HEK293 (cell line): Measurements from ENCODE around the gene SCIN.

Source experiments
- GLI2 ChIP-seq: fragments of 450-650 bp; formaldehyde crosslinking; IDR thresholded peaks from 2 replicates; pipeline ENCODE4; 2017; ENCODE audit warnings: missing biosample characterization, missing genetic modification characterization, low read depth, borderline replicate concordance
- GLI4 ChIP-seq: fragments of 450-650 bp; formaldehyde crosslinking; IDR thresholded peaks from 2 replicates; pipeline ENCODE4 v1.5.1; 2016; ENCODE audit warnings: missing biosample characterization, missing genetic modification characterization
- HOXD13 ChIP-seq: sonication (generic); formaldehyde crosslinking; IDR thresholded peaks from 2 replicates; pipeline ENCODE4 v1.8.0; 2022; ENCODE audit warnings: missing genetic modification reagents, borderline replicate concordance
- KLF9 ChIP-seq: fragments of 450-650 bp; formaldehyde crosslinking; IDR thresholded peaks from 2 replicates; pipeline ENCODE4 v1.5.1; 2016; ENCODE audit warnings: missing biosample characterization, missing genetic modification characterization, low read depth
- REPIN1 ChIP-seq: fragments of 450-650 bp; formaldehyde crosslinking; IDR thresholded peaks from 2 replicates; pipeline ENCODE4 v1.5.1; 2017; ENCODE audit warnings: missing biosample characterization, missing genetic modification characterization, low read depth
- SP2 ChIP-seq: fragments of 450-650 bp; formaldehyde crosslinking; IDR thresholded peaks from 2 replicates; pipeline ENCODE4 v1.5.1; 2016; ENCODE audit warnings: missing biosample characterization, missing genetic modification characterization
- WT1 ChIP-seq: fragments of 450-650 bp; formaldehyde crosslinking; IDR thresholded peaks from 2 replicates; pipeline ENCODE4 v1.5.1; 2016; ENCODE audit warnings: missing biosample characterization, missing genetic modification characterization
- YY1 ChIP-seq: fragments of 450-650 bp; formaldehyde crosslinking; IDR thresholded peaks from 2 replicates; pipeline ENCODE4 v1.5.1; 2018; ENCODE audit warnings: missing biosample characterization, missing genetic modification characterization
- ZBTB48 ChIP-seq: fragments of 450-650 bp; formaldehyde crosslinking; IDR thresholded peaks from 2 replicates; pipeline ENCODE4 v1.5.1; 2016; ENCODE audit warnings: missing biosample characterization, missing genetic modification characterization
- ZEB2 ChIP-seq: fragments of 450-650 bp; formaldehyde crosslinking; IDR thresholded peaks from 2 replicates; pipeline ENCODE4 v1.5.1; 2016; ENCODE audit warnings: missing biosample characterization, missing genetic modification characterization
- ZFP3 ChIP-seq: fragments of 450-650 bp; formaldehyde crosslinking; IDR thresholded peaks from 2 replicates; pipeline ENCODE4 v1.5.1; 2016; ENCODE audit warnings: low read depth, missing biosample characterization, missing genetic modification characterization
- ZNF114 ChIP-seq: fragments of 450-650 bp; formaldehyde crosslinking; IDR thresholded peaks from 2 replicates; pipeline ENCODE4 v1.5.0; 2017; ENCODE audit warnings: missing biosample characterization, missing genetic modification characterization
- ZNF121 ChIP-seq: fragments of 450-650 bp; formaldehyde crosslinking; IDR thresholded peaks from 2 replicates; pipeline ENCODE4 v1.5.1; 2016; ENCODE audit warnings: missing biosample characterization, missing genetic modification characterization
- ZNF266 ChIP-seq: fragments of 450-650 bp; formaldehyde crosslinking; IDR thresholded peaks from 2 replicates; pipeline ENCODE4 v1.5.1; 2016; ENCODE audit warnings: missing biosample characterization, missing genetic modification characterization, low read depth
- ZNF292 ChIP-seq: fragments of 450-650 bp; formaldehyde crosslinking; IDR thresholded peaks from 2 replicates; pipeline ENCODE4 v1.5.1; 2016; ENCODE audit warnings: low read depth, missing biosample characterization, missing genetic modification characterization, borderline replicate concordance
- ZNF324 ChIP-seq: fragments of 450-650 bp; formaldehyde crosslinking; IDR thresholded peaks from 2 replicates; pipeline ENCODE4 v1.5.1; 2016; ENCODE audit warnings: missing biosample characterization, missing genetic modification characterization
- ZNF350 ChIP-seq: fragments of 450-650 bp; formaldehyde crosslinking; IDR thresholded peaks from 2 replicates; pipeline ENCODE4 v1.5.0; 2017; ENCODE audit warnings: missing biosample characterization, mild to moderate bottlenecking, missing genetic modification characterization
- ZNF610 ChIP-seq: fragments of 450-650 bp; formaldehyde crosslinking; IDR thresholded peaks from 2 replicates; pipeline ENCODE4 v1.5.1; 2016; ENCODE audit warnings: missing biosample characterization, missing genetic modification characterization, borderline replicate concordance
- ZNF791 ChIP-seq: fragments of 450-650 bp; formaldehyde crosslinking; IDR thresholded peaks from 2 replicates; pipeline ENCODE4 v1.5.1; 2016; ENCODE audit warnings: missing biosample characterization, missing genetic modification characterization
- ZSCAN30 ChIP-seq: fragments of 450-650 bp; IDR thresholded peaks from 2 replicates; pipeline ENCODE4 v1.5.1; 2018; ENCODE audit warnings: missing biosample characterization, mild to moderate bottlenecking, missing genetic modification characterization, moderate library complexity
- TF ChIP-seq, protein P1 (sequence below): fragments of 450-650 bp; formaldehyde crosslinking; IDR thresholded peaks from 2 replicates; pipeline ENCODE4 v1.5.1; 2016; ENCODE audit warnings: missing biosample characterization, missing genetic modification characterization
- TF ChIP-seq, protein P2 (sequence below): fragments of 450-650 bp; formaldehyde crosslinking; IDR thresholded peaks from 2 replicates; pipeline ENCODE4 v1.5.1; 2016; ENCODE audit warnings: missing biosample characterization, missing genetic modification characterization
- TF ChIP-seq, protein P3 (sequence below): fragments of 450-650 bp; formaldehyde crosslinking; IDR thresholded peaks from 2 replicates; pipeline ENCODE4 v1.5.1; 2016; ENCODE audit warnings: missing biosample characterization, missing genetic modification characterization
- TF ChIP-seq, protein P4 (sequence below): fragments of 450-650 bp; formaldehyde crosslinking; IDR thresholded peaks from 2 replicates; pipeline ENCODE4 v1.5.1; 2016; ENCODE audit warnings: missing biosample characterization, missing genetic modification characterization
- TF ChIP-seq, protein P5 (sequence below): fragments of 450-650 bp; formaldehyde crosslinking; IDR thresholded peaks from 2 replicates; pipeline ENCODE4 v1.5.1; 2016; ENCODE audit warnings: missing biosample characterization, missing genetic modification characterization
- TF ChIP-seq, protein P6 (sequence below): fragments of 450-650 bp; formaldehyde crosslinking; IDR thresholded peaks from 2 replicates; pipeline ENCODE4 v1.5.1; 2016; ENCODE audit warnings: missing biosample characterization, missing genetic modification characterization
- TF ChIP-seq, protein P7 (sequence below): fragments of 450-650 bp; formaldehyde crosslinking; IDR thresholded peaks from 2 replicates; pipeline ENCODE4 v1.5.1; 2016; ENCODE audit warnings: missing biosample characterization, missing genetic modification characterization

Gene SCIN

DNA sequence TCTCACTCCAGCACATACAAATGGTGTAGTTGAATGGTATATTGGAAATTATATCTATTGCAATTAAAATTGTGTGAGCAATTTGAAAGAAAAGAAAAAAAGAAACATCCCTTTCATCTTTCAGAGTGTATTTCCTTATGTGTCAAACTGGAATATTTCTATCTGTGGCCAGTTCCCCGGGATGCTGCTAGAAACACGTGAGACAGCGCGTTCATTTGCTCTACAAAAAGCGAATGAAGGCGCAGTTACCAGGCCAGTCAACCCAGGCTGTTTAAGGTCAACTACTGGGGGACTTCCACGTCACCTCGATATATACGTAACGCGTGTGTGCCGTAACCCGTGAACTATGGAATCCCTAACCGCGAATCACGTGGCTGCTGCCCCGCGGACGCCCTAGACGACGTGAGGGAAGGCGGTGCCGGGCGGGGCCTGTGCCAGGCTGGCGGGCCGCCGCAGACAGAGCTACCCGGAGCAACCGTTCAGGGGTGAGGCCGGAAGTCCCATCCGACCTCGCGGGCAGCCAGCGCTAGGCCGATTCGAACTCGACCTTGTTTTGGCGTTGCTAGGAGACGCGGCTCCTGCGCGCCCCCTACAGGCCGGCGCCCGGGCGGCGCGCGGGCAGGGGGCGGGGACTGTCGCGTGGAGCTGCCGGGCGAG is 115.8 kb downstream of the SCIN start (continued):
- TF ChIP-seq ZNF114 (tag by site-specific recombination): no peak
- TF ChIP-seq, protein P1, sequence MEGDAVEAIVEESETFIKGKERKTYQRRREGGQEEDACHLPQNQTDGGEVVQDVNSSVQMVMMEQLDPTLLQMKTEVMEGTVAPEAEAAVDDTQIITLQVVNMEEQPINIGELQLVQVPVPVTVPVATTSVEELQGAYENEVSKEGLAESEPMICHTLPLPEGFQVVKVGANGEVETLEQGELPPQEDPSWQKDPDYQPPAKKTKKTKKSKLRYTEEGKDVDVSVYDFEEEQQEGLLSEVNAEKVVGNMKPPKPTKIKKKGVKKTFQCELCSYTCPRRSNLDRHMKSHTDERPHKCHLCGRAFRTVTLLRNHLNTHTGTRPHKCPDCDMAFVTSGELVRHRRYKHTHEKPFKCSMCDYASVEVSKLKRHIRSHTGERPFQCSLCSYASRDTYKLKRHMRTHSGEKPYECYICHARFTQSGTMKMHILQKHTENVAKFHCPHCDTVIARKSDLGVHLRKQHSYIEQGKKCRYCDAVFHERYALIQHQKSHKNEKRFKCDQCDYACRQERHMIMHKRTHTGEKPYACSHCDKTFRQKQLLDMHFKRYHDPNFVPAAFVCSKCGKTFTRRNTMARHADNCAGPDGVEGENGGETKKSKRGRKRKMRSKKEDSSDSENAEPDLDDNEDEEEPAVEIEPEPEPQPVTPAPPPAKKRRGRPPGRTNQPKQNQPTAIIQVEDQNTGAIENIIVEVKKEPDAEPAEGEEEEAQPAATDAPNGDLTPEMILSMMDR (tag by site-specific recombination): peak; percentile 59
- TF ChIP-seq WT1 (tag by site-specific recombination): no peak
- no peak for TF ChIP-seq ZNF791 (tag by site-specific recombination)
- TF ChIP-seq ZFP3 (tag by site-specific recombination): no peak
- TF ChIP-seq, protein P2, sequence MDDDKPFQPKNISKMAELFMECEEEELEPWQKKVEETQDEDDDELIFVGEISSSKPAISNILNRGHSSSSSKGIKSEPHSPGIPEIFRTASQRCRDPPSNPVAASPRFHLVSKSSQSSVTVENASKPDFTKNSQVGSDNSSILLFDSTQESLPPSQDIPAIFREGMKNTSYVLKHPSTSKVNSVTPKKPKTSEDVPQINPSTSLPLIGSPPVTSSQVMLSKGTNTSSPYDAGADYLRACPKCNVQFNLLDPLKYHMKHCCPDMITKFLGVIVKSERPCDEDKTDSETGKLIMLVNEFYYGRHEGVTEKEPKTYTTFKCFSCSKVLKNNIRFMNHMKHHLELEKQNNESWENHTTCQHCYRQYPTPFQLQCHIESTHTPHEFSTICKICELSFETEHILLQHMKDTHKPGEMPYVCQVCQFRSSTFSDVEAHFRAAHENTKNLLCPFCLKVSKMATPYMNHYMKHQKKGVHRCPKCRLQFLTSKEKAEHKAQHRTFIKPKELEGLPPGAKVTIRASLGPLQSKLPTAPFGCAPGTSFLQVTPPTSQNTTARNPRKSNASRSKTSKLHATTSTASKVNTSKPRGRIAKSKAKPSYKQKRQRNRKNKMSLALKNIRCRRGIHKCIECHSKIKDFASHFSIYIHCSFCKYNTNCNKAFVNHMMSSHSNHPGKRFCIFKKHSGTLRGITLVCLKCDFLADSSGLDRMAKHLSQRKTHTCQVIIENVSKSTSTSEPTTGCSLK: no peak
- peak; percentile 70 for TF ChIP-seq SP2 (tag by site-specific recombination)
- TF ChIP-seq ZNF121 (tag by site-specific recombination): no peak
- TF ChIP-seq, protein P3, sequence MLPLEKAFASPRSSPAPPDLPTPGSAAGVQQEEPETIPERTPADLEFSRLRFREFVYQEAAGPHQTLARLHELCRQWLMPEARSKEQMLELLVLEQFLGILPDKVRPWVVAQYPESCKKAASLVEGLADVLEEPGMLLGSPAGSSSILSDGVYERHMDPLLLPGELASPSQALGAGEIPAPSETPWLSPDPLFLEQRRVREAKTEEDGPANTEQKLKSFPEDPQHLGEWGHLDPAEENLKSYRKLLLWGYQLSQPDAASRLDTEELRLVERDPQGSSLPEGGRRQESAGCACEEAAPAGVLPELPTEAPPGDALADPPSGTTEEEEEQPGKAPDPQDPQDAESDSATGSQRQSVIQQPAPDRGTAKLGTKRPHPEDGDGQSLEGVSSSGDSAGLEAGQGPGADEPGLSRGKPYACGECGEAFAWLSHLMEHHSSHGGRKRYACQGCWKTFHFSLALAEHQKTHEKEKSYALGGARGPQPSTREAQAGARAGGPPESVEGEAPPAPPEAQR (tag by site-specific recombination): no peak
- no peak for TF ChIP-seq ZNF324 (tag by site-specific recombination)
- TF ChIP-seq ZSCAN30 (tag by site-specific recombination): 0 out of 2 replicates have a peak, but pooled peaks have one; percentile 11
- TF ChIP-seq, protein P4, sequence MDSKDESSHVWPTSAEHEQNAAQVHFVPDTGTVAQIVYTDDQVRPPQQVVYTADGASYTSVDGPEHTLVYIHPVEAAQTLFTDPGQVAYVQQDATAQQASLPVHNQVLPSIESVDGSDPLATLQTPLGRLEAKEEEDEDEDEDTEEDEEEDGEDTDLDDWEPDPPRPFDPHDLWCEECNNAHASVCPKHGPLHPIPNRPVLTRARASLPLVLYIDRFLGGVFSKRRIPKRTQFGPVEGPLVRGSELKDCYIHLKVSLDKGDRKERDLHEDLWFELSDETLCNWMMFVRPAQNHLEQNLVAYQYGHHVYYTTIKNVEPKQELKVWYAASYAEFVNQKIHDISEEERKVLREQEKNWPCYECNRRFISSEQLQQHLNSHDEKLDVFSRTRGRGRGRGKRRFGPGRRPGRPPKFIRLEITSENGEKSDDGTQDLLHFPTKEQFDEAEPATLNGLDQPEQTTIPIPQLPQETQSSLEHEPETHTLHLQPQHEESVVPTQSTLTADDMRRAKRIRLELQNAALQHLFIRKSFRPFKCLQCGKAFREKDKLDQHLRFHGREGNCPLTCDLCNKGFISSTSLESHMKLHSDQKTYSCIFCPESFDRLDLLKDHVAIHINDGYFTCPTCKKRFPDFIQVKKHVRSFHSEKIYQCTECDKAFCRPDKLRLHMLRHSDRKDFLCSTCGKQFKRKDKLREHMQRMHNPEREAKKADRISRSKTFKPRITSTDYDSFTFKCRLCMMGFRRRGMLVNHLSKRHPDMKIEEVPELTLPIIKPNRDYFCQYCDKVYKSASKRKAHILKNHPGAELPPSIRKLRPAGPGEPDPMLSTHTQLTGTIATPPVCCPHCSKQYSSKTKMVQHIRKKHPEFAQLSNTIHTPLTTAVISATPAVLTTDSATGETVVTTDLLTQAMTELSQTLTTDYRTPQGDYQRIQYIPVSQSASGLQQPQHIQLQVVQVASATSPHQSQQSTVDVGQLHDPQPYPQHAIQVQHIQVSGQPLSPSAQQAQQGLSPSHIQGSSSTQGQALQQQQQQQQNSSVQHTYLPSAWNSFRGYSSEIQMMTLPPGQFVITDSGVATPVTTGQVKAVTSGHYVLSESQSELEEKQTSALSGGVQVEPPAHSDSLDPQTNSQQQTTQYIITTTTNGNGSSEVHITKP (tag by site-specific recombination): peak; percentile 46; the same call in 1 of the 2 replicates
- no peak for TF ChIP-seq GLI2 (tag by site-specific recombination)
- no peak for TF ChIP-seq ZNF292 (tag by site-specific recombination)
- TF ChIP-seq, protein P5, sequence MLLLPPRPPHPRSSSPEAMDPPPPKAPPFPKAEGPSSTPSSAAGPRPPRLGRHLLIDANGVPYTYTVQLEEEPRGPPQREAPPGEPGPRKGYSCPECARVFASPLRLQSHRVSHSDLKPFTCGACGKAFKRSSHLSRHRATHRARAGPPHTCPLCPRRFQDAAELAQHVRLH: 0 out of 2 replicates have a peak, but pooled peaks have one; percentile 33
- peak; percentile 41; the same call in 1 of the 2 replicates for TF ChIP-seq ZBTB48 (tag by site-specific recombination)
- no peak for TF ChIP-seq ZNF350 (tag by site-specific recombination)
- no peak for TF ChIP-seq REPIN1
- TF ChIP-seq GLI4 (tag by site-specific recombination): no peak
- TF ChIP-seq HOXD13 (CRISPR knock-in tag): no peak
- TF ChIP-seq, protein P6, sequence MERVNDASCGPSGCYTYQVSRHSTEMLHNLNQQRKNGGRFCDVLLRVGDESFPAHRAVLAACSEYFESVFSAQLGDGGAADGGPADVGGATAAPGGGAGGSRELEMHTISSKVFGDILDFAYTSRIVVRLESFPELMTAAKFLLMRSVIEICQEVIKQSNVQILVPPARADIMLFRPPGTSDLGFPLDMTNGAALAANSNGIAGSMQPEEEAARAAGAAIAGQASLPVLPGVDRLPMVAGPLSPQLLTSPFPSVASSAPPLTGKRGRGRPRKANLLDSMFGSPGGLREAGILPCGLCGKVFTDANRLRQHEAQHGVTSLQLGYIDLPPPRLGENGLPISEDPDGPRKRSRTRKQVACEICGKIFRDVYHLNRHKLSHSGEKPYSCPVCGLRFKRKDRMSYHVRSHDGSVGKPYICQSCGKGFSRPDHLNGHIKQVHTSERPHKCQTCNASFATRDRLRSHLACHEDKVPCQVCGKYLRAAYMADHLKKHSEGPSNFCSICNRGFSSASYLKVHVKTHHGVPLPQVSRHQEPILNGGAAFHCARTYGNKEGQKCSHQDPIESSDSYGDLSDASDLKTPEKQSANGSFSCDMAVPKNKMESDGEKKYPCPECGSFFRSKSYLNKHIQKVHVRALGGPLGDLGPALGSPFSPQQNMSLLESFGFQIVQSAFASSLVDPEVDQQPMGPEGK: peak; percentile 36; the same call in 1 of the 2 replicates
- TF ChIP-seq, protein P7, sequence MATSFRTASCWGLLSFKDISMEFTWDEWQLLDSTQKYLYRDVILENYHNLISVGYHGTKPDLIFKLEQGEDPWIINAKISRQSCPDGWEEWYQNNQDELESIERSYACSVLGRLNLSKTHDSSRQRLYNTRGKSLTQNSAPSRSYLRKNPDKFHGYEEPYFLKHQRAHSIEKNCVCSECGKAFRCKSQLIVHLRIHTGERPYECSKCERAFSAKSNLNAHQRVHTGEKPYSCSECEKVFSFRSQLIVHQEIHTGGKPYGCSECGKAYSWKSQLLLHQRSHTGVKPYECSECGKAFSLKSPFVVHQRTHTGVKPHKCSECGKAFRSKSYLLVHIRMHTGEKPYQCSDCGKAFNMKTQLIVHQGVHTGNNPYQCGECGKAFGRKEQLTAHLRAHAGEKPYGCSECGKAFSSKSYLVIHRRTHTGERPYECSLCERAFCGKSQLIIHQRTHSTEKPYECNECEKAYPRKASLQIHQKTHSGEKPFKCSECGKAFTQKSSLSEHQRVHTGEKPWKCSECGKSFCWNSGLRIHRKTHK (tag by site-specific recombination): no peak
- TF ChIP-seq KLF9: no peak
- TF ChIP-seq ZEB2 (tag by site-specific recombination): no peak
- no peak for TF ChIP-seq ZNF610 (tag by site-specific recombination)
- TF ChIP-seq ZNF266 (tag by site-specific recombination): no peak
- TF ChIP-seq YY1 (tag by site-specific recombination): no peak
